GM21447 (cell line): ENCODE results near the gene RASA1.
"Not testable (repeated sequence)": the region's sequence is repeated elsewhere in the genome, so short reads cannot be mapped to it uniquely, and the experiment has no call there.

Source experiments
- ATAC-seq: cut with Tn5 transposase; IDR thresholded peaks from one replicate; pipeline ENCODE4 v1.9.1; 2021; ENCODE audit not compliant: unreplicated experiment

Gene RASA1

GRCh38 chr5:87267574-87268125 is at the start of gene RASA1:
Gene RASA1 (plus strand): TSS chr5:87267883. CDS start chr5:87268452, 569 bp downstream.
- ATAC-seq = peak; percentile 57

GRCh38 chr5:87229780-87230179 is 37.9 kb upstream of the RASA1 start:
- no peak for ATAC-seq

GRCh38 chr5:87231037-87231808 is 36.5 kb upstream of the RASA1 start:
- ATAC-seq = peak; percentile 95

- no peak for ATAC-seq
These were observed 34.5 kb upstream of the RASA1 start for GRCh38 chr5:87233143-87233542.

- ATAC-seq = no peak
These were observed 26.1 kb upstream of the RASA1 start for GRCh38 chr5:87241555-87241954.

GRCh38 chr5:87242242-87242641 is 25.4 kb upstream of the RASA1 start:
- no peak for ATAC-seq

GRCh38 chr5:87243161-87243844 is 24.4 kb upstream of the RASA1 start:
- ATAC-seq = no peak

- ATAC-seq = no peak
These were observed 22.2 kb upstream of the RASA1 start for GRCh38 chr5:87245451-87245850.

- ATAC-seq = no peak
These were observed 21.6 kb upstream of the RASA1 start for GRCh38 chr5:87246061-87246460.

GRCh38 chr5:87252283-87252605 is 15.4 kb upstream of the RASA1 start:
- no peak for ATAC-seq

- no peak for ATAC-seq
These were observed 13.6 kb upstream of the RASA1 start for GRCh38 chr5:87254035-87254434.

GRCh38 chr5:87258507-87258906 is 9.2 kb upstream of the RASA1 start:
- ATAC-seq = no peak

- ATAC-seq = no peak
These were observed 7.0 kb upstream of the RASA1 start for GRCh38 chr5:87260604-87261192.

- ATAC-seq = no peak
These were observed 4.2 kb upstream of the RASA1 start for GRCh38 chr5:87263498-87263897.

- ATAC-seq = peak; percentile 12
These were observed 639 bp upstream of the RASA1 start for GRCh38 chr5:87266914-87267573.

- ATAC-seq = peak; percentile 52
These were observed 665 bp downstream of the RASA1 start for GRCh38 chr5:87268126-87268969.

- ATAC-seq = no peak
These were observed 1.3 kb downstream of the RASA1 start for GRCh38 chr5:87268970-87269377.

GRCh38 chr5:87270888-87271287 is 3.2 kb downstream of the RASA1 start:
- not testable (repeated sequence) for ATAC-seq

- no peak for ATAC-seq
These were observed 9.0 kb downstream of the RASA1 start for GRCh38 chr5:87276655-87277054.

- no peak for ATAC-seq
These were observed 9.7 kb downstream of the RASA1 start for GRCh38 chr5:87277279-87277835.
